ENCODE data around the gene MSH2. TPM values are rescaled to one million over a fixed set of nuclear protein-coding genes. Genes with fewer than 3 reads are reported as not detected.
A peak's percentile ranks its signal among the peaks of the same experiment; 100 is the strongest.

Gene MSH2
- total and polyA plus RNA-seq, 2 experiments from 2014 or later: 42.5 to 47.6 TPM

DNA sequence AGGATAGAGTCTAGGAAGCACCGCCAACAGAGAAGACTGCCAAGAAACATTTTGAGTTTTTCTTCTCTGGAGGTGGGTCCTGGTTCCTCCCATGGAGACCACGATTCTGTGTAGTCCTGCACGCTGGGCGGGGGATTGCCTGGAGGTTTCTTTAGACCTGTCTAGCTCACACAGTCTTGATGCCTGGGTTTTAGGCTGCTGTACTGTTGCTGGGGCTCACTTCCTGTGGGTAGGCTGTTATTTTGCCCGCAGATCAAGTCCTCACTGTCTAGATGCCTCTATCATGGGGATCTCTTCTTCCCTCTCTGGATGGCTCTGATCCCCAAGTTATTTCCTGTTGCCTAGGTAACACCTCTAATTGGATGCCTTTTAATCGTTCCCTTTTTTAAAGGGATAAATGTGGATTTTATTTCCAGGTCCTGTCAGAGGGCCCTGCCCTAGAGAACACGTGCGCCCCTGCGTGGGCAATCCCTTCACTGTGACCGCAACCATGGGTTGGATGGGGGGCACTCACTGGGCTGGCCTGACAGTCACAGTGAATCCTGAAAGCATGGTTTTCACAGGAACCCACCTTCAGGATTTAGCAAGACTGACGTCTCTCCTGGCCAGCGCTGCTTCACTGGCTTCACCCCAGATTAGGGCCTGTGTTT is 115.7 kb downstream of the MSH2 start:
- TF ChIP-seq, protein P1, sequence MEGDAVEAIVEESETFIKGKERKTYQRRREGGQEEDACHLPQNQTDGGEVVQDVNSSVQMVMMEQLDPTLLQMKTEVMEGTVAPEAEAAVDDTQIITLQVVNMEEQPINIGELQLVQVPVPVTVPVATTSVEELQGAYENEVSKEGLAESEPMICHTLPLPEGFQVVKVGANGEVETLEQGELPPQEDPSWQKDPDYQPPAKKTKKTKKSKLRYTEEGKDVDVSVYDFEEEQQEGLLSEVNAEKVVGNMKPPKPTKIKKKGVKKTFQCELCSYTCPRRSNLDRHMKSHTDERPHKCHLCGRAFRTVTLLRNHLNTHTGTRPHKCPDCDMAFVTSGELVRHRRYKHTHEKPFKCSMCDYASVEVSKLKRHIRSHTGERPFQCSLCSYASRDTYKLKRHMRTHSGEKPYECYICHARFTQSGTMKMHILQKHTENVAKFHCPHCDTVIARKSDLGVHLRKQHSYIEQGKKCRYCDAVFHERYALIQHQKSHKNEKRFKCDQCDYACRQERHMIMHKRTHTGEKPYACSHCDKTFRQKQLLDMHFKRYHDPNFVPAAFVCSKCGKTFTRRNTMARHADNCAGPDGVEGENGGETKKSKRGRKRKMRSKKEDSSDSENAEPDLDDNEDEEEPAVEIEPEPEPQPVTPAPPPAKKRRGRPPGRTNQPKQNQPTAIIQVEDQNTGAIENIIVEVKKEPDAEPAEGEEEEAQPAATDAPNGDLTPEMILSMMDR (IDR thresholded peaks at IDR 0.05; ENCODE audit: low read depth, low read length): no peak
- peaks cover 10% of the 10 kb centered on the region for H3K4me1 ChIP-seq (ENCODE audit: low read depth)
- H3K9me3 ChIP-seq (ENCODE audit: low read depth): no peaks in the 10 kb centered on the region
- no peak overlapping the region for H3K27ac ChIP-seq
- H3K4me3 ChIP-seq: no peak overlapping the region
- H3K27me3 ChIP-seq: no peaks in the 10 kb centered on the region
- no peak for DNase-seq (ENCODE audit: low read depth in 1 of 2, low spot score in 1 of 2)
- no peaks in the 10 kb centered on the region for H3K36me3 ChIP-seq

DNA sequence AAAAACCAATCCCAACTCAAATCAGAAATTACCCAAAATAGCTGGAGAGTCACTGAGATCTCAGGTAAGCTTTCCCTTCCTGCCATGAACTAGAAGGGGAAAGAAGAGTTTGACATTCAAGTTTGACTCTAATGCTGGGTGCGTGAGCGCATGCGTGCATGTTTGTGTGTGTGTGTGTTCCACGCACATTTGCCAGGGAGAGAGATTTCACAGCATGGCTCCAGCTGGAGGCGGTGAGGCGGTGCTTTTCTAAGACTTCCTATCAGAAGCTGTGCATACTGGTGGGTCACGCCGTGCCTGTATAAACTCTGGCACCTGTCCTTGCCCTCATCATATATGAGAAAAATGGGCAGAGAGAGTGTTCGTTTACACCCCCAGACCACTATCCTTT is 116.2 kb downstream of the MSH2 start:
- Histone ChIP-seq H3K36me3 (no peaks in the 10 kb centered on the region), H3K9me3 (ENCODE audit: low read depth) (no peaks in the 10 kb centered on the region), H3K4me3 (no peak overlapping the region), H3K27ac (no peak overlapping the region), H3K27me3 (no peaks in the 10 kb centered on the region), H3K4me1 (ENCODE audit: low read depth) (peaks cover 10% of the 10 kb centered on the region)
- DNase-seq (ENCODE audit: low read depth in 1 of 2, low spot score in 1 of 2): no peak
- TF ChIP-seq, protein P1 (IDR thresholded peaks at IDR 0.05; ENCODE audit: low read depth, low read length): no peak

- Histone ChIP-seq H3K4me1 (ENCODE audit: low read depth) (peaks cover 10% of the 10 kb centered on the region), H3K4me3 (no peak overlapping the region), H3K36me3 (no peaks in the 10 kb centered on the region), H3K9me3 (ENCODE audit: low read depth) (no peaks in the 10 kb centered on the region), H3K27me3 (no peaks in the 10 kb centered on the region), H3K27ac (no peak overlapping the region)
- TF ChIP-seq, protein P1 (IDR thresholded peaks at IDR 0.05; ENCODE audit: low read depth, low read length): no peak
- no peak for DNase-seq (ENCODE audit: low read depth in 1 of 2, low spot score in 1 of 2)
These were observed 116.8 kb downstream of the MSH2 start for GRCh38 chr2:47519604-47520301.

DNA sequence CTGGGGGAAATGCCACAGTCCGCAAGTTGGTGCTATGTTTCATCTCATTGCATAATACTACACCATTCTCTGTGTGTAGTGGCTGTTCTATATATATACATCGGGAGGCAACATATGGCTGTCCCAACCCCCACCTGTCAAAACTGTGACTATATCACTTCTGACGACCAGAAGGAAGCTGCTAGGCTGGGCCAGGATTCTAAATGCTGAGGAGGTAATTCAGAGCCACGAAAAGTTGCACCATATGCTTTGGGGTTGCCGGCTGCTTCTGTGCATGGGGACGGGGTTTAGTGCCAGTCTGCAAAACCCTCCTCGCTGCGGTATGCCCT is 117.3 kb downstream of the MSH2 start:
- H3K9me3 ChIP-seq (ENCODE audit: low read depth): no peaks in the 10 kb centered on the region
- no peaks in the 10 kb centered on the region for H3K27me3 ChIP-seq
- DNase-seq (ENCODE audit: low read depth in 1 of 2, low spot score in 1 of 2): no peak
- no peaks in the 10 kb centered on the region for H3K36me3 ChIP-seq
- peaks cover 13% of the 10 kb centered on the region for H3K4me1 ChIP-seq (ENCODE audit: low read depth)
- TF ChIP-seq, protein P1 (IDR thresholded peaks at IDR 0.05; ENCODE audit: low read depth, low read length): no peak
- no peak overlapping the region for H3K4me3 ChIP-seq
- no peak overlapping the region for H3K27ac ChIP-seq

- TF ChIP-seq, protein P1 (IDR thresholded peaks at IDR 0.05; ENCODE audit: low read depth, low read length): no peak
These were observed 118.1 kb downstream of the MSH2 start for GRCh38 chr2:47520825-47521665.

More at GRCh38 chr2:47520825-47521665, 118.1 kb downstream of the MSH2 start:
- Histone ChIP-seq H3K27me3 (no peaks in the 10 kb centered on the region), H3K4me1 (ENCODE audit: low read depth) (peaks cover 19% of the 10 kb centered on the region), H3K27ac (no peak overlapping the region), H3K36me3 (no peaks in the 10 kb centered on the region), H3K9me3 (ENCODE audit: low read depth) (no peaks in the 10 kb centered on the region), H3K4me3 (no peak overlapping the region)
- DNase-seq (ENCODE audit: low read depth in 1 of 2, low spot score in 1 of 2): peak in 1 of 2 donors; percentile 54
